ENCODE data around the gene GIGYF2.

- TF ChIP-seq CTCF (IDR thresholded peaks at IDR 0.05; ENCODE audit: poor library complexity) = no peak
- no peak for TF ChIP-seq EZH2 (IDR thresholded peaks at IDR 0.05; ENCODE audit: borderline replicate concordance)
- no peak for TF ChIP-seq EZH2phosphoT487 (IDR thresholded peaks at IDR 0.05; ENCODE audit: low read depth, severe bottlenecking, unreplicated experiment)
These were observed 195.1 kb downstream of the GIGYF2 start for GRCh38 chr2:232892221-232892620.

Measured in hepatocyte (in vitro differentiated cells).